Stimulated activated CD8-positive, alpha-beta memory T cell treated with anti-CD3 and anti-CD28 coated beads, Interleukin-7, amount 100 ng/mL, for 48 hours (primary cell): ENCODE results near the gene GPANK1.

Experiments used
- DNase-seq, 2 donors: peaks; one replicate each; pipeline ENCODE4 v3.0.0-alpha.2; 2020; ENCODE audit warnings: low read depth in 1 of 2; ENCODE audit errors: extremely low read depth in 1 of 2

The GPANK1 gene

DNA sequence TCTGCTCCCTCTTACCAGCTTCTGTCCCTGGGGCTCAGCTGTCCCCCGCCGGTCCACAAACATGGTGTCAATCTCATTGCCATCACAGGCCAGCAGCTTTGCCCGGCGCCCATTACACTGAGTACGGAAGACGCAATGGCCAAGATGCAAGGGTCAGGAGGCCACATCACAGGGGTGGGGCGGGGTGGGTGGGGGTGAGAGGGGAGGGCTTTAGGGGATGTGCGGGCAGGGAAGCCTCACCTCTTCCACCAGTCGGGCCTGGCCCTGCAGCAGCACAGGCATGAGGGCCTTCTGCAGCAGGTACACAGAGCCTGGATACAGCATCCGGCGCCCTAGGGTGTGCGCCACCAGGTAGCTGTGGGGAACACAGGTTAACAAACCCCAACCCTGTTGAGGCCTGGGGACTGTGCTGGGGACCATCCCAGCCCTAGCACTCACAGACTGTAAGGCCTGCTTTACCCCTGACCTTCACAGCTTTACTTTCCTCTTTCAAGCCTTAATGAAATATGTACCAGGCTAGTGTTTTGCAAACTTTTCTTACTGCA, 26.8 kb upstream of the GPANK1 start:
- no peak for DNase-seq

DNA sequence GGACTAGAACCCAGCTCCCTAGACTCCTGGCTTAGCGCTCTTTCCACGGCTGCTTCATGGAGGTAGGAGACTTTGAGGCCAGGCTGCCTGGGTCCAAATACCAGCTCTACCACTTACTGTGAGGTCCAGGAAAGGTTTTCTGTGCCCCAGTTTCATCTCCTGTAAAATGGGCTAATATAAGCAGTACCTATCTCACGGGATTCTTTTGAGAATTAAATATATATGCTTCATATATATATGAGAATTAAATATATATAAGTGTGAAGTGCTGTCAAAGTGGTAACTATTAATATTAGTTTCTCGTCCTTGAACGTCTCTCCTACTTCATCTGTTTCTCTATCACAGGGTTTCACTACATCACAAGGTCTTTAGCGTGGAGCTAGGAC, 26.3 kb upstream of the GPANK1 start:
- DNase-seq, result no peak

DNA sequence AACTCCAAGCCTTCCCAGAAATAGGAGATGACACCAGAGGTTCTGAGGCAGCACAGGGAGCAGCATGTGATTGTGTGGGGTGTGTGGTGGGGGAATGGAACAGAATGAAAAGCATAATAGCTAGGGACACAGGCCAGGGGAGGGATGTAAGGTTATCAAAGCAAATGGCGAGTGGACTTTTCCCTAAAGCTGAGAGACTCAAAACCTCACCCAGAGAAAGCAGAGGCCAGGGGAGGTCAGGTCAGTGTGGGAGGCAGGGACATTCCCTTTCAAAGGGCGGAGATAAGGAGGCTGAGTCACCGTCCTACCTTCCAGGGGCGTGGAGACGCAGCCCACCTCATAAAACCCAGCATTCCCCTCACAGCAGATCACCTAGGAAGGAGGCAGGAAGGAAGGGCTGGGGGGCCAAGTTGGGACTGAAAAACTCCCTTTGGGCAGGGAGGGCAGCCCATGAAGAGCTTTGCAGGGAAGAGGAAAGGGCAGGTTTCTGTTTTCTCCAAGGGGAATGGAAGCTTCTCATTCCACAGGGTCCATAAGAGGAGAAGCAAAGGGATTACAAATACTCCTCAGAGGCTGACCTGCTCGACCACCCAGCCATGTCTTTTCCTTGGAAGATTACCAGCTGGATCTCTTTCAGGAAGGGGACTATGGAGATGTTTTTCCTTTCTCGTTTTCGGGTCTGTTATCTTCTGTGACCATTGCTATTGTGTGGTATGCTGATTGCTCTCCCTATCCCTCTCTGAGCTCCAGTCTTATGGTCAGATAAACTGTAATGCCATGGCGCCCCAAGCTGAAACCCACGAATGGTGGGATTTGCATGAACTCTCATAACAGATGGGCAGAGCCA, 25.7 kb upstream of the GPANK1 start:
- no peak for DNase-seq

DNA sequence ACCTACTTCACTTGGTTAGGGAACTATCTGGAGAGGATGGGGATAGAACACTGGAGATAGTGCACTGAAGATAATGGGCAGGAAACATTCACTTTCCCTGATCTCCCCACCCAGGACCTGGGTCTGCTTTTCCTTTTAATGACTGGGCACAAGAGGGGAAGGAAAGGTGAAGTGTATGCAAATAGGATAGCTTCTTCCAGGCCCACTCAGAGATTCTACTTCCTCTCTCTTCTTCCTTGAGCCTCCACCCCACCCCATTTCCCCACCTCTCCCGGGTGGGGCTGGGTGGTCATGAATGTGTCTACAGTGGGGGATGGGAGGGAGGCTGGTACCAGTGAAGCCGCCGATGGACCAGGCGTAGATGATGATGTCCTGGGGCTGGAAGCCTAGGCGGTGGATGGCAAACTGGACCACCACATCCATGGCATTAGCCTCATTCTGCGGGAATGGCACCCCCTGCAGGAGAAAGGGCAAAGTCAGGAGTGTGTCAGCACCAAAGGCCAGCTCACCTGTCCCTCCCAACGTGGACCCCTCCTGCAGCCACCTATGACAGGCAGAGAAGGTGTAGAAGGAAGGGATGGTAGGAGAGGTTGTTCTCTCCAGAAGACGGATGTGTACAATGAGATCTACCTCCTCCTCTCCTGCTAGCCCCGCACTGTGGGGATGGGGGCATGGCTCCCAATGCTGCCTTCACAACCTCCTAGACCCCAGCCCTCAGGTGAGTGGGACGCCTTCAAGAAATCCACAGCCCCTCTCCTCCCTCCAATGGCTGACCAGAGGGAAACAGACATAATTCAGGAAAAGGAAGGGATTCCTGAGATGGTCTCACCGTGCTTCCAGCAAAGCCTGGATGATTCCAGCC, 24.7 kb upstream of the GPANK1 start:
- no peak for DNase-seq

DNA sequence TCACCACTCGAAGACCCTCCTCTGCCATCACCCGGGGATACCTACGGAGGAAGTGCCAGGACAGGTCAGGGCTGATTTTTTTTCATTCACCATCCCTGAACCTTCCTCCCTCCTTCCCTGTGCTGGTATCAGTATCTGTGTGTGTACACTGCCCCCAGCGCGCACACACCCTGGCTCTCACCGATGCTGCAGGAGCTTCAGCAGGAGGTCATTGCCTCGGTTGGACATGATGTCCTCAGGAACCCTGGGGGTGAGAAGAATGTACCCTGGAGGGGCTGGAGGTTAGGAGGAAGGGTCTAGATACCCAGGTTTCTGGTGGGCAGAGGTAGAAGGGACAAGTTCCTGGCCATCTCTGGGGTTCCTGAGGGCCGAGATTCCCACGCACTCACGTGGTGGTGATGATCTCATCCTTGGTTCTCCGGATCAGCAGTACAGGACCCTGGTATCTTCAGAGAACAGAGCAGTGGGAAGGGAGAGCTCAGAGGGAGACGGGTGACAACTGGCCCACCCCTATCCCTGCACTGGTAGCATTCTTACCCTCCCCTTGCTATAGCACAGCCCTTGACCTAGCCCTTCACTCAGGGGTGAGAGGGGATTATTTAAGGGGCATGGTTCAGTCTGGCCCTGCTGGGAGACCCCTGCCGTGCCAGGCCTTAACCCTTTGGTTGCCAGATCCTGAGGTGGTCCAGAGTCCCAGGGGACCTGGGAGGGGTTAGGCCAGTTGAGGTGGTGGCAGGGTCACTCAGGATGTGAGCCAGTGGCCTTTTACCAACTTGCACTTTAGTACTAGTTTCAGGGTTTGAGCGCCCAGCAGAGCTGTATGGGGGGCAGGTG, 23.3 kb upstream of the GPANK1 start:
- DNase-seq, result no peak

DNA sequence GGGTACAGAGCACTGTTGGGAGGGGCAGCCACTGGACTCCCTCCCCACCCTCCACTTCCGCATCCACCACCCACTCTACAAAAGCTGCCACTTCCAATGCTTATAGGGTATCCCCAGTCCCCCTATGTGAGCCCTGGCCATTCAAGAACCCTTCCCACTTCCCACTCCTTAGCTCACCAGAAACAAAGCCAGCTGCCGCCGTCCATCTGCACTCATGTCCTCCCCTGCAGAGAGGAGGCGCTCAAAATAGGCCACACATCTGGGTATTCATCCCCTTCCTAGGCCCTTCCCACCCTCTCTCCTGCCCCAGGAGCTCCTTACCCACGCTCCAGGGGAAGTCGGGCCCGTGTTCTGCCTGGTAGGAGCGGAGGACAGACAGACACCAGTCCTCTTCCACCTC, 22.5 kb upstream of the GPANK1 start:
- DNase-seq, result no peak

DNA sequence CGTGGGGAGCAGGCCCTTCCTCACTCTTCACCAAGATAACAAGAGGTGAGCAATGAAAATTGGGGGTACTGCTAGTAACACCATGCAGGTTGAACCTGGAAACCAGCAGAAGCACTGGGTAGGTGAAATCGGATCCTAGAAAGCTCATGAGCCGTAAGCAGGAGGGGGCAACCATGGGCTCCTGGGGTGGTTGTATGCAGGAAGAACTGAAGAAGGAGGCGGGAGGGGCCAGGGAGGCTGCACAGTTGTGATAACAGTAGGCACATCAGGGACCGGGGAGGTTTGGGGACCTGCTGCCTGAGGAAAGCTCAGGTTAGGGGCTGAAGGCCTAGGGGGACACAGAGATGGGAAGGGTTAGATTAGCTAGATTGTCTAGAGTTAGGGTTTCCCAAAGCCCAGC, 21.7 kb upstream of the GPANK1 start:
- no peak for DNase-seq

DNA sequence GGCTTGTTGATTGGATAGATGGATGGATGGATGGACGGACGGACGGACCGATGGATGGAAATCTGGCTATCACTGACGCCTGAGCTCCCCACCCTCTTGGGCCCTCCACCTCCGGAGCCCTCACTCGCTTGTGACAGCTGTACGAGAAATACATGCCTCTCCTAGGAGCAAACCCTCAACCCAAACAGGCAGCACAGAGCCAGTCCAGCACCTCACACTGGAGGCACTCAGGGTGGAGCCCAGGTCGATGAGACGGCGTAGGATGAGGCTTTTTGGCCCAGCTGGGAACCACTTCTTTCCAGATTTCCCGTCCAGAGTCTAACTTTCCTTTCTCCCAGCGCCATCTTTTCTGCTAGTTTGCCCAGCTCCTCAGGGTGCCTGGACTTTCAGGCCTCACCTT, 18.8 kb upstream of the GPANK1 start:
- no peak for DNase-seq

DNA sequence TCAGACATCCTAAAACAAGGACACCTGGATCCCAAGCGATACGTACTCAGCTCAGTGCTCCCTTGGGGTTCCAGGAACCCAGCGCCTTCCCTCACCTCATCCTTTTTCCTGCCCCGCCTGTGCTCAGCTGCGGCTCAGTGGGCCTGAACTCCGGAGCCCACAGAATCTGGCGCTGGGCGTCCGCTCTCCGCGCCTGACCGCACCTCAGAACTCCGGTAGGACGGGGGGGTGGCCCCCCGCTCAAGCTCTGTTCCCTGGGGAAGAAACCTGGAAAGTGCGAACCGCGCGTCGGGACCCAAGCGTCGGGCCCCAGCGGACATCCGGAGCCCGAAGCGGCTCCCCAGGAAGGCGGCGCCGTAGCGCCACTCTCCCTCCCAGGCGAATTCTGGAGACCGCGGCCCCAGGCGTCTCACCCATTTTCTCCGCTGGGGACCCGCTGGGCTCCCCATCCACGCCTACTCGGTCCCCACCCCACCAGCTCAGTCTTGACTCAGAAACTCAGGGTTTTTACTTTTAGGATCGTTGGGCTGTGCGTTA, 16.4 kb upstream of the GPANK1 start:
- DNase-seq, result peak in 1 of 2 donors; percentile 29

DNA sequence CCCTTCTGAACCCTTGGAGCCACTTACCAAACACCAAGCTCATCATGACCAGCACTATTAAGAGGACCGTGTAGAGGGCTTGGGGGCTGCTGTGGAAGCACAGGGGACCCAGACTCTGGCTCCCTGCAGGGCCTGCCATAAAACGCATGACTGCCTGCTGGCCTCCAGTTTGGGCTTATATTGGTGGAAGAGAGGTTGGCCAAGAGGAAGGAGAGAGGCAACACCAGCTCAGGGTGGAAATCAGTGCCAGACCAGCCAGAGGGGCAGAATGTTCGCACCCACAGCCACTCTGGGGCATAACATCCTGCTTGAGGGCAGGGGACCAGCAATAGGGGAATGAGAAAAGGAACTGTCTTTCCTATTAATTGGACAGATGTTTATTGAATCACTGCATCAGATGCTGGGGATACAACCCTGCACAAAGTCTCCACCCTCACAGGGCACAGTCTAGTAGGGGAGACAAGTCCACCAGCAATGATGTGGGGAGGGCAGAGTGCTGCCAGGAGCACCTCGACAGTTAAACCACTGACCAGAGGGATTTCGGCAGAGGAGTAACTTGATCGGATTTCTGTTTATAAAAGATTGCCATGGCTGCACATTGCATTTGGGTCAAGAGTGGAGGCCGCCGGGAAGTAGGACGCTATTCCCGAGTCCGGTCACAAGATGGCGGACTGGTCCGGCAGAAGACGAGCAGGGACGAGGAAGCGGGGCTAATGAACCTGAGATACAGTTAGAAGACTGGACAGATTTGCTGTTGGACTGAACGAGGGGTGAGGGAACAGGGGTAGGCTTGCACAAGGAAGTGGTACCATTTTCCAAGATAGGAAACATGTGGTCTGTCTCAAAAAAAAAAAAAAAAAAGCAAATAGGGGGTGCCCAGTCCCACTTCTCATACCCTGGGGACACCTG, 15.7 kb upstream of the GPANK1 start, which contains the start of gene LY6G5C:
Gene LY6G5C (minus strand): TSS at position 842 of the 909 bp plus-strand sequence. CDS start 694 bp downstream, at position 148.
- DNase-seq, result peak in 1 of 2 donors; percentile 35

DNA sequence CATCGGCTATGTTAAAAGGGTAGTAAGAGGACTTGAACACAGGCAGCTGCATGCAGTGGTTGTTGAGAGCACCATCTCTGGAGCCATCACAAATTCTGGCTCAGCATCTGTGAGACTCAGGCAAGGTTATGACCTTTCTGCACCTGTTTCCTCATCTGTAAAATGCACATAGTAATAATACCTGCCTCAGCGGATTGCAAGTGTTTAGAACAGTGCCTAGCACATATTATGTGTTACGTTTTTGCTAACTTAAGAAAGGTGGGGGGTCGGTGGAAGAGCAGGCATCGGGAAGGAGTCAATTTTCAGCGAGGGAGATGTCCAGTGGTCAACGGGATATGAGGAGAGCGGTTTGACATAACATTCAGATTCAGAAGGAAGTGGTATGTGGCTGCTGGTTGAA, 13.2 kb upstream of the GPANK1 start:
- no peak for DNase-seq

DNA sequence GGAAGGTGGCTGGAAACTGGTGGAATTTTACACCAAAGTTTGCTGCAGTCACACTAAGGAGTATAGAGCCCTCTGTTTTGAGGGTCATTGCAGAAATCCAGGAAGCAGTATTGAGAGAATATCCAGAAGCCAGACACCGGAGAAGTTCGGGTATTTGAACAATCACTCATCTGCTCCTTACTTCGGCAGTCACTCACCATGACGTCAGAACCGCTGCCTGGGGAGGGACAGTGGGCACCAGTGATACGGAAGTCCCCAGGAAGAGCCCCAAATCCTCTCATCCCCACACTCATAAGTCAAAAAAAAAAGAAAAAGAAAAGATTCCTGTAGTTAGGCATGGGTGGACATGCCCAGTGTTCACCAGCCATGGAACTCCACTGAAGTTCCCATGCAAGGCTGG, 12.1 kb upstream of the GPANK1 start:
- no peak for DNase-seq

DNA sequence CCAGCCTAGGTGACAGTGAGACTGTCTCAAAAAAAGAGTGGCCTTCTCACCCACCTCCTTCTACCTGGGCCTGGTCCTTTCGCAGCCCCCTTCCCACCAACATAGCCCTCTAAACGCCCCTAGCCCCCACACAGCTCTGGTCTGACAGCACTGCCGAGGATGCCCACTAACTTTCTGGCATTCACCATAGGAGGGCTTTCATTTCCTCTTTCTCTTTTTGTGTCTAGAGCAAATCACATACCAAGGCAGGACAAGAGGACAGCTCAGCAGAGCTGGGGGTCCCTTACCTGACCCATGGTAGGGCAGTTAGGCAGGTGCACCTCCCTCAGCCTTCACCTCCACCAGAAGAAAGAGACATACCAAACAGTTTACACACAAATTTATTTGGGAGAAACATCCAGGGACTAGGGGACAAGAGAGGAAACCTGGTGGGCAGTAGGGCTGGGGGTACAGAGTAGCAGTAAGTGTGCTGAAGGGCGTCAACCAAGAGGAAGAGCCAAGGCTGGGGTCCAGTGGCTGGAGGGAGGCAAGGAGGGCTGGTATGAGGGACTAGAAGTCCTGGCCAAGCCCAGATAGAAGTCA, 11.6 kb upstream of the GPANK1 start:
- no peak for DNase-seq

DNA sequence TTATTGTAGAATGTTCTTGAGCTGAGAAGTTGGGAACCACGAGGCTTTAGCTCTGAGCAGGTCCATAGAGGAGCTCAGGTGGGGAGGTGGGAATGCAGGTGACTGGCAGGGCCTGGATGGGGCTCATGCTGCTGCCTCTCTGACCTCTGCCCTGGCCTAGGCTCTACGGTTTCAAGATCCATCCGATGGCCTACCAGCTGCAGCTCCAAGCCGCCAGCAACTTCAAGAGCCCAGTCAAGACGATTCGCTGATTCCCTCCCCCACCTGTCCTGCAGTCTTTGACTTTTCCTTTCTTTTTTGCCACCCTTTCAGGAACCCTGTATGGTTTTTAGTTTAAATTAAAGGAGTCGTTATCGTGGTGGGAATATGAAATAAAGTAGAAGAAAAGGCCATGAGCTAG, 4.9 kb upstream of the GPANK1 start, which contains the start of gene LY6G5B:
Gene LY6G5B (plus strand): TSS at position 301 of the 400 bp plus-strand sequence. CDS start 975 bp downstream, outside the sequence.
- no peak for DNase-seq

DNA sequence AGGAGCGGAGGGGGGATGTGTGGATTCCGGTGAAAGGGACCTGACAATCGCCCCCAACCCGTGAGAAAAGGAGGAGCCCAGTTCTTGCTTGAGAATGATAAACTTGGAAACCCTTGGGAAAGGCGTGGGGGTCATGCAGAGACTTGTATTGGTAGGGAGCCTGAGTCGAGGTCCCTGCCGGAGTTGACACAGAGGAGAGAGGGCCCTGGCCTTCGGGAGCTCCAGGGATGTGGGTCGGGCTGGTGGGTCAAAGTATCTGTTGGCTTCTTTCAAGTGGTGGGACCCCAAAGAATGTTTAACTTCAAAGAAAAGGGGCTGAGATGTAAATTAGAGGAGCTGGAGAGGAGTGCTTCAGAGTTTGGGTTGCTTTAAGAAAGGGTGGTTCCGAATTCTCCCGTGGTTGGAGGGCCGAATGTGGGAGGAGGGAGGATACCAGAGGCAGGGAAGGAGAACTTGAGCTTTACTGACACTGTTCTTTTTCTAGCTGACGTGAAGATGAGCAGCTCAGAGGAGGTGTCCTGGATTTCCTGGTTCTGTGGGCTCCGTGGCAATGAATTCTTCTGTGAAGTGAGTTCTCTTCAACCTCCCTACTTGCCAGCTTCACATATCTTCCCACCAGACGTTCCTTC, 1.7 kb upstream of the GPANK1 start:
- no peak for DNase-seq

DNA sequence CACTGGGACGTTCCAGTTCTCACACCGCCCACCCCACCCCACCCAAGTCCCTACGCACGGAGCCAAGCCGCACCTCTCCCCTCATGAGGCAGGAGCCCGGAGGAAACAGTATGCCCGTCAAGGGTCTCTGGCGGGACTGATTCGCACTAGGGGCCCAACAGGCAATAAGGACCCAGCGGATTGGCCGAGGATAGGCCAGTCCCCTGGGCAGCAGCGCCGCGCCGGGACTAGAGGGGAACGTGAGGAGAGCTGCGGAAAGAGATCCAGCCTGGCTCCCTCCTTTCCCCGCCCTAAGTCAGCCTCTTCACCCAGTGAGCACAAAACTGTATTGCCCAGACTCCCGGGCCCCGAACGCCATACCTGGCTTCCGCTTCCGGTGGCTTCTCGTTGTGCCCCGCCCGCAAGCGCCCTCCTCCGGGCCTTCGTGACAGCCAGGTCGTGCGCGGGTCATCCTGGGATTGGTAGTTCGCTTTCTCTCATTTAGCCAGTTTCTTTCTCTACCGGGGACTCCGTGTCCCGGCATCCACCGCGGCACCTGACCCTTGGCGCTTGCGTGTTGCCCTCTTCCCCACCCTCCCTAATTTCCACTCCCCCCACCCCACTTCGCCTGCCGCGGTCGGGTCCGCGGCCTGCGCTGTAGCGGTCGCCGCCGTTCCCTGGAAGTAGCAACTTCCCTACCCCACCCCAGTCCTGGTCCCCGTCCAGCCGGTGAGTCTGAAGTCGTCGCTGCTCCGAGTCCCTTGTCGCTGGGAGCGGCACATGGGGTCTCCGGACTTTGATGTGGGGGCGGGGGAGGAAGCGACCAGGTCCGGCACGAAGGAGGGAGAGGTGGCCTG, 922 bp upstream of the GPANK1 start, which contains the start of gene CSNK2B:
Gene CSNK2B (plus strand): TSS at position 580 of the 836 bp plus-strand sequence. CDS start 752 bp downstream, outside the sequence.
- DNase-seq, result peak; percentile 97 to 98
